Breast epithelium (tissue), 4 donors: ENCODE measurements around the gene FMO5. TPM values are rescaled to one million over a fixed set of nuclear protein-coding genes. Genes with fewer than 3 reads are reported as not detected.

Source experiments
- DNase-seq, 2 donors: peaks; one replicate each; pipeline ENCODE4 v3.0.0-alpha.2; 2019; ENCODE audit warnings: low spot score in 2 of 2
- H3K27ac ChIP-seq, 2 donors: fragments of 200-600 bp; sonication (generic) in 1 of 2; one replicate each; pipeline ENCODE4 v1.5.1; 2016 to 2019; ENCODE audit warnings: mild to moderate bottlenecking in 1 of 2
- H3K27me3 ChIP-seq, 2 donors: fragments of 200-600 bp; sonication (generic) in 1 of 2; one replicate each; pipeline versions ENCODE4 v1.5.1 to v1.6.0; 2017 to 2019; ENCODE audit warnings: control low read depth in 1 of 2, mild to moderate bottlenecking in 1 of 2
- H3K36me3 ChIP-seq: fragments of 200-600 bp; one replicate; pipeline ENCODE4 v1.5.1; 2019
- H3K4me1 ChIP-seq, 2 donors: fragments of 200-600 bp; sonication (generic); one replicate each; pipeline ENCODE4 v1.5.1; 2016 to 2019; ENCODE audit warnings: control low read depth in 1 of 2
- H3K4me3 ChIP-seq, 3 donors: fragments of 200-600 bp; sonication (generic); 1 replicate in 2 of 3; 2 replicates in 1 of 3; pipeline ENCODE4 v1.5.1; 2016 to 2019; ENCODE audit warnings: mild to moderate bottlenecking in 3 of 3, moderate library complexity in 2 of 3
- H3K9me3 ChIP-seq, 2 donors: fragments of 200-600 bp; sonication (generic) in 1 of 2; one replicate each; pipeline ENCODE4 v1.5.1; 2016 to 2019; ENCODE audit warnings: control low read depth in 1 of 2
- POLR2A ChIP-seq: fragments of 450-650 bp; IDR thresholded peaks from one replicate; pipeline ENCODE4 v1.6.1; 2016; ENCODE audit warnings: antibody characterized with exemption, mild to moderate bottlenecking, moderate library complexity
- POLR2AphosphoS5 ChIP-seq, 3 donors: sonication (generic); formaldehyde crosslinking; IDR thresholded peaks; one replicate each; pipeline ENCODE4 v1.6.1; 2017; ENCODE audit warnings: antibody characterized with exemption in 3 of 3
- intact Hi-C: fragments of 100-400 bp; cut with DNase I; formaldehyde crosslinking; loops from one replicate; pipeline ENCODE4 v1.15.1; 2023; ENCODE audit warnings: low total_unique reads
- total RNA-seq, 3 donors: library from RNA; depleted of rRNA; stranded (reverse); fragments of >200 nt; gene quantifications; one replicate each; pipeline ENCODE4 v1.1.0, GENCODE V29; 2016
- TF ChIP-seq, protein P1 (sequence below), 3 donors: fragments of 450-650 bp; IDR thresholded peaks; one replicate each; pipeline ENCODE4 v1.5.1; 2016 to 2017; ENCODE audit warnings: antibody characterized with exemption in 3 of 3, mild to moderate bottlenecking in 3 of 3, moderate library complexity in 3 of 3

FMO5 gene
- total RNA-seq, 3 donors from 2014 or later, result 7.8 to 32.6 (median 22.0) TPM

GRCh38 chr1:147238925-147239820, 14.0 kb upstream of the FMO5 start:
- no peak for DNase-seq
- H3K9me3 ChIP-seq, result no peaks in the 10 kb centered on the region
- TF ChIP-seq POLR2A, result no peak
- TF ChIP-seq POLR2AphosphoS5 (IDR thresholded peaks at IDR 0.05), result no peak
- TF ChIP-seq, protein P1, sequence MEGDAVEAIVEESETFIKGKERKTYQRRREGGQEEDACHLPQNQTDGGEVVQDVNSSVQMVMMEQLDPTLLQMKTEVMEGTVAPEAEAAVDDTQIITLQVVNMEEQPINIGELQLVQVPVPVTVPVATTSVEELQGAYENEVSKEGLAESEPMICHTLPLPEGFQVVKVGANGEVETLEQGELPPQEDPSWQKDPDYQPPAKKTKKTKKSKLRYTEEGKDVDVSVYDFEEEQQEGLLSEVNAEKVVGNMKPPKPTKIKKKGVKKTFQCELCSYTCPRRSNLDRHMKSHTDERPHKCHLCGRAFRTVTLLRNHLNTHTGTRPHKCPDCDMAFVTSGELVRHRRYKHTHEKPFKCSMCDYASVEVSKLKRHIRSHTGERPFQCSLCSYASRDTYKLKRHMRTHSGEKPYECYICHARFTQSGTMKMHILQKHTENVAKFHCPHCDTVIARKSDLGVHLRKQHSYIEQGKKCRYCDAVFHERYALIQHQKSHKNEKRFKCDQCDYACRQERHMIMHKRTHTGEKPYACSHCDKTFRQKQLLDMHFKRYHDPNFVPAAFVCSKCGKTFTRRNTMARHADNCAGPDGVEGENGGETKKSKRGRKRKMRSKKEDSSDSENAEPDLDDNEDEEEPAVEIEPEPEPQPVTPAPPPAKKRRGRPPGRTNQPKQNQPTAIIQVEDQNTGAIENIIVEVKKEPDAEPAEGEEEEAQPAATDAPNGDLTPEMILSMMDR (IDR thresholded peaks at IDR 0.05), result no peak
- no peak overlapping the region for H3K27ac ChIP-seq
- no peaks in the 10 kb centered on the region for H3K4me1 ChIP-seq
- H3K4me3 ChIP-seq, result no peak overlapping the region
- no peaks in the 10 kb centered on the region for H3K36me3 ChIP-seq
- no peaks in the 10 kb centered on the region for H3K27me3 ChIP-seq
- intact Hi-C loops, result no loop called here

GRCh38 chr1:147238053-147238902, 13.1 kb upstream of the FMO5 start:
- Histone ChIP-seq H3K27me3 (no peaks in the 10 kb centered on the region), H3K36me3 (no peaks in the 10 kb centered on the region), H3K9me3 (no peaks in the 10 kb centered on the region), H3K4me3 (no peak overlapping the region), H3K4me1 (no peaks in the 10 kb centered on the region), H3K27ac (no peak overlapping the region)
- no peak for DNase-seq
- TF ChIP-seq POLR2AphosphoS5 (IDR thresholded peaks at IDR 0.05) (no peak), POLR2A (no peak)
- TF ChIP-seq, protein P1 (IDR thresholded peaks at IDR 0.05), result no peak
- intact Hi-C loops, result no loop called here

DNA sequence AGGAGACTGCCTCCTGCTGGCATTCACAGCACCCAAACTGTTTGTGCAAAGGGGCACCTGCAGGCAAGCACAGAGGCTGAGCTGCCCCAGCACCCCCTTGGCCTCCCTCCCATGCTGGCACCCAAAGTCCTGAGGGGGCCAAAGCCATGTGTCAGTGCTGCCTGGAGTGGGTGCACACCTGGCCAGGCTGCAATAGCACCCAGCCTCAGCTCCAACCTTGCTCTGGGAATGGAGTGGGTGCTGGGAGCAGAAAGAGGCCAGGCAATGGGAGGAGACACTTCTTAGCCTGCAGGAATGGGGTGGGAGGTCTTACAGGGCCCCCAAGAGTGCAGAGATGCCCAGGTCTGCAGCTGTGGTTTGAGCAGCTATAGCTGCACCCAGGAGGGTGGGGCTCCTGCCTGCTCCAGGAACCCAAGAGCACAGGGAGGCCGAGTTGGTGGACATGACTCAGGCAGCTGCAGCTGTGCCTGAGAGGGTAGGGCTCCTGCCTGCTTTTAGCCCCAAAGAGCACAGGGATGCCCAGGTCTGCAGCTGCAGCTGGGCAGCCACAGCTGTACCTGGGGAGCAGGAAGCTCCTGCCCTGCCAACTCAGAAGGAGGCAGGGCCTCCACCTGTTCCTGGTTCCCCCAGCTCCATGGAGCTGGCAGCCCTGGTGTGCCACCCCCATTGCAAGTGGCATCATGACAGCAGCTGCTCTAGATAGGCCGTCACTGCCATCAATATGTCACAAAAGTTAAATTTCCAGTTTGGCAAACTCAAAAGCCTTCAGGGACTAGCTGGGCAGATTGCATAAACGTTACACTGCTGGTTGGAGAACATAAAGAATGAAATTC, 12.0 kb upstream of the FMO5 start:
- TF ChIP-seq POLR2AphosphoS5 (IDR thresholded peaks at IDR 0.05), result no peak
- TF ChIP-seq, protein P1 (IDR thresholded peaks at IDR 0.05), result no peak
- TF ChIP-seq POLR2A, result no peak
- Histone ChIP-seq H3K36me3 (no peaks in the 10 kb centered on the region), H3K27me3 (no peaks in the 10 kb centered on the region), H3K4me3 (no peak overlapping the region), H3K27ac (peak overlapping the region in 1 of 2 donors; percentile 3), H3K9me3 (no peaks in the 10 kb centered on the region), H3K4me1 (no peaks in the 10 kb centered on the region)
- intact Hi-C loops, result no loop called here
- DNase-seq, result peak in 1 of 2 donors; percentile 24

GRCh38 chr1:147236448-147236847, 11.3 kb upstream of the FMO5 start:
- Histone ChIP-seq H3K36me3 (no peaks in the 10 kb centered on the region), H3K27me3 (no peaks in the 10 kb centered on the region), H3K9me3 (no peaks in the 10 kb centered on the region), H3K4me1 (no peaks in the 10 kb centered on the region), H3K4me3 (no peak overlapping the region), H3K27ac (peak overlapping the region in 1 of 2 donors; percentile 3)
- no peak for DNase-seq
- TF ChIP-seq POLR2A (no peak), POLR2AphosphoS5 (IDR thresholded peaks at IDR 0.05) (no peak)
- TF ChIP-seq, protein P1 (IDR thresholded peaks at IDR 0.05), result no peak
- intact Hi-C loops, result no loop called here
